ENCODE data around the gene ZSCAN30. TPM values are rescaled to one million over a fixed set of nuclear protein-coding genes. Genes with fewer than 3 reads are reported as not detected.

ZSCAN30 gene
- total RNA-seq, 2 experiments from 2014 or later: 20.7 to 22.5 TPM

DNA sequence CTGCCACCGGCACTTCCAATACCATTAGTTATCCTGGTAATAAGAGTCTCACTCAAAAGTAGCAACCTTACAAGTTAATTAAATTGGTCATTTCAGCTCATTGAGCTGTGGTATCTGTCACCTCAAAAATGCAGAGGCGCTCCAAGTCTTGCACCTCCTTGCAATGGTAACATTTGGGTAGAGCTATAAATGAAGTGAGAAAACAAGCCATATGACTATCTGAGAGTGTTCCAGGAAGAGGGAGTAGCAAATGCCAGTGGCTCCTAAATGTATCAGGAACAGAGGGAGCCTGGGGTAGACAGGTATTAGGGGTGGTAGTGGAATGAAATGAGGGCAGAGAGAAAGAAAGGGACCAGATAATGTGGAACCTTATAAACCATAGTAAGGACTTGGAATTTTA, 6.0 kb upstream of the ZSCAN30 start:
- CTCF ChIA-PET: no interaction called here
- H3K9me3 Mint-ChIP-seq: peaks cover 12% of the 10 kb centered on the region
- TF ChIP-seq CTCF (IDR thresholded peaks at IDR 0.05): no peak
- H3K27ac Mint-ChIP-seq: no peak overlapping the region
- peaks cover 34% of the 10 kb centered on the region for H3K4me1 Mint-ChIP-seq (ENCODE audit: low read depth)
- no peak overlapping the region for H3K4me3 Mint-ChIP-seq
- POLR2A ChIA-PET: no interaction called here
- H3K27me3 Mint-ChIP-seq: no peaks in the 10 kb centered on the region
- no peak for DNase-seq
- ATAC-seq: no peak
- peaks cover 80% of the 10 kb centered on the region for H3K36me3 Mint-ChIP-seq (ENCODE audit: low read depth)
- intact Hi-C loops (cut with micrococcal nuclease): no loop called here

- H3K4me1 Mint-ChIP-seq (ENCODE audit: low read depth): peaks cover 58% of the 10 kb centered on the region
- POLR2A ChIA-PET: interaction anchor here (0.7 to 1.8 kb wide), 5 partner anchors 14 to 56 kb away, joined by 3 to 6 read pairs (median 4); partner anchors contain the start of gene ZNF397
- ATAC-seq (no peak), DNase-seq (no peak)
- H3K27me3 Mint-ChIP-seq: peaks cover 1% of the 10 kb centered on the region
- CTCF ChIA-PET: interaction anchor here (1.0 kb wide), 1 partner anchor 59 kb away, joined by 4 read pairs; no protein-coding TSS in a partner anchor
- H3K36me3 Mint-ChIP-seq (ENCODE audit: low read depth): peaks cover 63% of the 10 kb centered on the region
- intact Hi-C loops (cut with micrococcal nuclease): loop anchor here (2.0 kb wide), 2 partner anchors 24 to 50 kb away; partner anchors contain the start of gene ZNF397
- peak overlapping the region; percentile 95 for H3K27ac Mint-ChIP-seq
- peak overlapping the region; percentile 97 for H3K4me3 Mint-ChIP-seq
- no peak for TF ChIP-seq CTCF (IDR thresholded peaks at IDR 0.05)
- H3K9me3 Mint-ChIP-seq: peaks cover 3% of the 10 kb centered on the region
Measured at GRCh38 chr18:35291166-35291565, 1.1 kb upstream of the ZSCAN30 start.

- Mint-ChIP-seq H3K36me3 (ENCODE audit: low read depth) (peaks cover 55% of the 10 kb centered on the region), H3K27me3 (peaks cover 1% of the 10 kb centered on the region), H3K4me3 (peak overlapping the region; percentile 97), H3K4me1 (ENCODE audit: low read depth) (peaks cover 53% of the 10 kb centered on the region), H3K27ac (peak overlapping the region; percentile 95), H3K9me3 (peaks cover 7% of the 10 kb centered on the region)
- intact Hi-C loops (cut with micrococcal nuclease): loop anchor here (2.0 kb wide), 2 partner anchors 23 to 49 kb away; partner anchors contain the start of gene ZNF397
- TF ChIP-seq CTCF (IDR thresholded peaks at IDR 0.05): no peak
- ATAC-seq (peak; percentile 52), DNase-seq (peak; percentile 59)
- ChIA-PET POLR2A (interaction anchor here (0.9 to 2.3 kb wide), 9 partner anchors 11 to 296 kb away, joined by 3 to 11 read pairs (median 5); partner anchors contain the start of genes ZNF24 and ZNF397), CTCF (interaction anchor here (1.1 to 1.9 kb wide), 5 partner anchors 11 to 97 kb away, joined by 4 to 10 read pairs (median 4); no protein-coding TSS in a partner anchor)
Measured at GRCh38 chr18:35289727-35290093, 319 bp downstream of the ZSCAN30 start.

- H3K36me3 Mint-ChIP-seq (ENCODE audit: low read depth): peaks cover 52% of the 10 kb centered on the region
- TF ChIP-seq CTCF (IDR thresholded peaks at IDR 0.05): no peak
- no peak for ATAC-seq
- intact Hi-C loops (cut with micrococcal nuclease): no loop called here
- peaks cover 1% of the 10 kb centered on the region for H3K27me3 Mint-ChIP-seq
- ChIA-PET CTCF (interaction anchor here (0.9 to 1.9 kb wide), 7 partner anchors 10 to 243 kb away, joined by 3 to 10 read pairs (median 4); no protein-coding TSS in a partner anchor), POLR2A (interaction anchor here (0.8 to 2.3 kb wide), 11 partner anchors 11 to 297 kb away, joined by 3 to 11 read pairs (median 5); partner anchors contain the start of genes MAPRE2, ZNF24 and ZNF397)
- H3K4me3 Mint-ChIP-seq: peak overlapping the region; percentile 97
- peak overlapping the region; percentile 95 for H3K27ac Mint-ChIP-seq
- peaks cover 50% of the 10 kb centered on the region for H3K4me1 Mint-ChIP-seq (ENCODE audit: low read depth)
- DNase-seq: no peak
- peaks cover 7% of the 10 kb centered on the region for H3K9me3 Mint-ChIP-seq
Measured at GRCh38 chr18:35289293-35289692, 736 bp downstream of the ZSCAN30 start.

DNA sequence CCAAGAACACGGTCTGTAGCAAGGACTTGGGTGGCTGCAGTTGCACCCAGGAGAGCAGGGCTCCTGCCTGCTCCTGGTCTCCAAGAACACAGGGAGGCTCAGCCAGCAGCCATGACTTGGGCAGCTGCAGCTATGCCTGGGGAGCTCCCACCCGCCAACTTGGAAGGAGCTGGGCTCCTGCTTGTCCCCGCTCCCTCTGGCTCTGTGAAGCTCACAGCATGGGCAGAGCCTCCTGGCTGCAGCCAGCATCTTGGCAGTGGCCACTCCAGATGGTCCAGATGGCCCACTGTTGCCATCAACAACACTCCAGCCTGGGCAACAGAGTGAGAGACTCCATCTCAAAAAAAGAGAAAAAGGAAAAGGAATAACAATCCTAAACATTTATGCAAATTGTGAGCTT, 5.2 kb downstream of the ZSCAN30 start:
- Mint-ChIP-seq H3K27me3 (no peaks in the 10 kb centered on the region), H3K4me1 (ENCODE audit: low read depth) (peaks cover 22% of the 10 kb centered on the region), H3K36me3 (ENCODE audit: low read depth) (peaks cover 42% of the 10 kb centered on the region), H3K9me3 (peaks cover 7% of the 10 kb centered on the region), H3K4me3 (no peak overlapping the region), H3K27ac (no peak overlapping the region)
- TF ChIP-seq CTCF (IDR thresholded peaks at IDR 0.05): no peak
- no peak for DNase-seq
- no peak for ATAC-seq
- intact Hi-C loops (cut with micrococcal nuclease): no loop called here
- ChIA-PET CTCF (interaction anchor here (0.7 kb wide), 1 partner anchor 11 kb away, joined by 3 read pairs; no protein-coding TSS in a partner anchor), POLR2A (no interaction called here)
